Measurements from ENCODE around the gene CADPS2.
"Not testable (repeated sequence)": the region's sequence is repeated elsewhere in the genome, so short reads cannot be mapped to it uniquely, and the experiment has no call there.

Gene CADPS2

DNA sequence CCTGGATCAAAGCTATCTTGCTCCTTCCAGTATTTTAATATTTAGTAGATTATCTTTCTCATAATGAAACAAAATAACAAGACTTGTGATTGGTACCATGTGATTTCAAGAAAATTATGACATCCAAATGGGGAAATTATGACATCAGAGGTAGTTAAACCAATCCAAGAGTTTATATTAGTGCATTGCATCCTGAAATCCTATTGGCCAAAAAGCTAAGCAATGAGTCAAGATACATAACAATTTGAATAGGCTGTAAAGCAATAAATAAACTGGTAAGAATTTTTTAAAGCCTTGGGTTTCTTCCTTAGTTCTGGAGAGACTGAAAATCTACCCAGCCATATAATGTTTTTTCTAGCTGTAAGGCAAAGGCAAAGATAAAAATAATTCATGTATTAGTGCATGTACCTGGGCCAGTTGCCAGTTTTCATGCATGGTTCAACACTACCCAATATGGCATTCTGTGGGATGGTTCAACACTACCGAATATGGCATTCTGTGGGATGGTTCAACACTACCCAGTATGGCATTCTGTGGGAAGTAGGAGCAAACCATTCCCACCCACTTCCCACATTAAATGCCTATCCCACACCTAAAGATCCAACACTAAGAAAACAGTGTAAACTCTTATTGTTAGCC, 183.3 kb downstream of the CADPS2 start, which contains the start of gene RNF148:
RNF148 (minus strand) TSS at position 51 of the 639 bp plus-strand sequence. CDS start 172 bp downstream, outside the sequence.
- DNase-seq: no peak

DNA sequence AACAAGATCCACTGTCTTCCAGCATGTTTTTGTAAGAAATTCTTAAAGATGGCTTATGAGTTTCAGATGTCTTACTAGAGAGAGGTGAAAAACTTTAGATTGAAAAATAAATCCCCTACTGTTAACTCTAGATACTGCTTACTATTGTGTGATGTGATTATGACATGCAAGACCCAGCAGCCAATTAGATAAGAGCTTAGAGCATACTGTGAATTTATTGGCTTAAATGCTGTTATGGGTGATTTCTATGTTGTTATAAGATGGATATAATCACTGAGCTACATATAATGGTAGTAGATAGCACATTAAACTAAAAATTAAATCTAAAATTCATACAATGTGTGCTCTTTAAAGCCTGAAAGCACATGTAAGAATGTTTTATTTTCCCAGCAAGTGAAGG, 187.2 kb downstream of the CADPS2 start, which contains the start of gene RNF133:
RNF133 (minus strand) TSS at position 101 of the 400 bp plus-strand sequence. CDS start 199 bp downstream, outside the sequence.
- DNase-seq: no peak

DNA sequence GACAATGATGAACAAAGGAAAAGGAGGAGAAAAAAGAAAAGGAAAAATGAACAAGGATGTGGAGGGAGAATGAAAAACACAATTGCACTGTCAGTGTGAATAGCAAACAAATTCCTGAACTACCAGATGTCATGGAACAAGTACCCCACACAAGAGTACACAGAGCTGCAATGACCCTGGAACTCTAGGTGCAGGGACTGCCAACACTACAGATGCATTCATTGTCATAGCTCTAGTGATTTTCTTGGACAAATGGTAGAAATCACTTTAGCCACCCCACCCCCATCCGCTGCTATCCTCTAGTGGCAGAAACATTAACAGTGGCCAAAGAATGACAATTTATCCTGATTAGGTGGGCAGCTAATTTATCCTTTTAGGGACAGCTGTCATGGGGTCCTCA, 190.4 kb downstream of the CADPS2 start:
- DNase-seq: no peak

DNA sequence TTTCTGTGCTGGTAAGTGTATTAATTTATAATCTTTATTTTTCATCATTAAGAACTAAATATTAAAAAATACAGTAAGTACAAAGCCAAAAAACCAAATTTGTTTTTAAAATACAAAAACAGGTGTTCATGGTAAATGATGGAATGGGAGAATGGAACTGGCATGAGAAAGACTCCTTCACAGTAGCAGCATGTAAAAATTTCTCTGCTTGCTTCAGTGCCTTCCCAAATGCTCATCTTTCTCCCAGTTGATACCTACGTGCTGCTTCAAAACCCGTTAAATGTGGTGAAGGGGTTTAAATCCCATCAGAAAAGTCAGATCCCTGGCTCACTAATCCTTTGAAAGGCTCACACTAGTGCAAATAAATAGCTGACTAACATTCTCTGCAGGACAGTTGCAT, 191.6 kb downstream of the CADPS2 start:
- DNase-seq: no peak

DNA sequence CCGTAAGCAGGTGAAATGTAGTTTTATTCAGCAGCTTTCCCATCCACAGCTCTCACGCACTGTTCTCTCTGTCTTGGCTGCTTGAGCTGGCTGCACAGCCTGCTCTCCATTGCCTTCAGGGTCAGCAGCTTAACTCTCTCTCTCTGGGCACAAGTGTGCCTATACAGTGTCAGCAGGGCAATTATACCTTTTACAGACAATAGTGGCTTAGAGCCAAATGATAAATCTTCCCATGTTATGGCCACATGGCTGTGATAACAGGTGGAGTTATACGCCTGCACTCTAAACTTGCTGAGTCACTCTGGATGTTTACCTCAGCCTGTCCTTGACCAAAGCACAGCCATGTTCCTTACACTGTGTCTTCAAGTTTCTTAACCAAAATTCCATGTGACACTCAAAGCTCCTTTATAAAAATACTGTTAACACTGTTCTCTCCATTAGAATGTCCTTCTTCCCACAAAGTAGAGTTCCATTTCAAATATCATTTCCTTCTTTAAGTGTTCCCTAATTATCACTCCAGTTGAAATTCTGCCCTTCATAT, 193.4 kb downstream of the CADPS2 start:
- no peak for DNase-seq

DNA sequence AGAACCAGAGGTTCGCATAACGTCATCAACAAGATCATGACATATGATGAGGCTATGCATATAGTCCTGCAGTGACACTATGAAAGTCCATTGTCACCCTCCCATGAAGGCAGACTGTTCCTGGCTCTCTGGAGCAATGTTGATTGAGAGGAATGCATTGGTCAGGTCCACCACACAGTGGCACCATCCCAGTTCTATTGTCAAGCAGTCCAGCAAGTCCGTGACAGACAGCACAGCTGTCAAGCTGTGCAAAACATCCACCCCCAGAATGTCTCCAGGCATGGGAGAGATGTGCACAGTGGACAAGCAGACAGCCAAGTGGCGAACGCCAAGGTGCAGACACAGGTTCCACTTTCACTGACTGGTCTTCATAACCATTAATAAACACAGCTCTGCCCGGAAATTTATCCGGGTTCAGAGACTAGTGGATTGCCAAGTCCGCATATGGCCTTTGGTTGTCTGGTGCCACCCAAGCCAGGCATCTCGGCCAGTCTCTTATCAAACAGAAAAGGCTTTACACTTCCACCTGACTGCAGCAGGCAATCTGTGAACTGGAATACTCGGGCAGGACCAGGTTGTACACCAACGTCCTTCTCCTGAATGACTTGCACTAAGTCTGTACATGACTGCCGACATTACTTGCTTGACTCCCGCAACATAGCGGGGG, 194.6 kb downstream of the CADPS2 start:
- no peak for DNase-seq

DNA sequence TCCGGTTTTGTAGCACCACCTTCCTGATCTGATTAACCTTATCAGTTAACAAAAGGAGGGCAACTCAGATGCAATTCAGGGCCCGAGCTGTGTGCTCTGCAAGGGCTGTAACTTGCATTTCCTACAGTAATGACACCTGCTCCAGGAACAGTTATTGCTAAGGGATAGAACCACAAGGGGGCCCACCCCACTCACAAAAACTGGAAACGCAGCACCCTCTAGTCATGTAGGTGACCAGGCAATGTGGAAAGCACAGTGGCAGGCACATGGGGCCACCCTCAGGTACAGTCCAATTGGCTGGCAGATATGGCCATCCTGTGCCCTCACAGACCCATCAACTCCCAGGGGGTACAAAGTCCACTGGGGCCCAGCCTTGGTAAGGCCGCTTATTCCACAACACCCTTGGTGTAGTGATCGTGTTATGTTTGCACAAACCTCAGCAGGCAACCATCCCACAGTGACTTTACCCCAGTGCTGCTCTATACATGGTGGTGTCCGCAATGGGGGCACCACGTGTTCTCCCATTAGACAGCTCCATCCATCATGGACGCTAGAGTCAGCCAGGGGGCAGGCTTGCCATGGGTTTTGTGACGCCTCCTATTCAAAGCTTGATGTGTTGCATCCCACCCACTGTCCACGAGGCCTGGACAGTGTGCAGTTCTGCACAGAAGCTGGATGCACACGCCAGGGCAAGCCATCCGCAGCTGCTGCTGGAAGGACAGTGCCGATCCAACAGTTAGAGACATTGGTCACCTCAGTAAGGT, 196.7 kb downstream of the CADPS2 start:
- DNase-seq: no peak

DNA sequence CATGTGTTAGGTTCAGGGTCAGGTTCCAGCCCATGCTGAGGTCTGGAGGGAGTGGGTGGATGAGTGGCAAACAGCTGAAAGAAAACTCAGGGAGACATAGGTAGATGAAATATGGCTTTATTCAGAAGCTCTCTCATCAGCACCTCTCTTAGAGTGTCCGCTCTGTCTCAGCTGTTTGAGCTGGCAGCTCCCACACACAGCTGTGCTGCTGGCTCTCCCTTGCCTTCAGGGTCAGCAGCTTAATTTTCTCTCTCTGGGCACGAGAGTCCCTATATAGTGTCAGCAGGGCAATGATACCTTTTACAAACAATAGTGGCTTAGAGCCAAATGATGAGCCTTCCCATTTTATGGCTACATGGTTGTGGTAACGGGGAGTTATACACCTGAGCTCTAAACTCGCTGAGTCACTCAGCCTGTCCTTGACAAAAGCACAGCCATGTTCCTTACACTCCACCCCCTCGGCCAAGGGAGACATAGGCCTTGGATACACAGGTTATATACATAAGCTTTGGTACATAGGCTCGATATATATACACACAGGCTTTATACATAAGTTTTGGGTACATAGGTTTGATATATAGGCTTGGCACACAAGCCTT, 197.8 kb downstream of the CADPS2 start:
- DNase-seq: no peak

DNA sequence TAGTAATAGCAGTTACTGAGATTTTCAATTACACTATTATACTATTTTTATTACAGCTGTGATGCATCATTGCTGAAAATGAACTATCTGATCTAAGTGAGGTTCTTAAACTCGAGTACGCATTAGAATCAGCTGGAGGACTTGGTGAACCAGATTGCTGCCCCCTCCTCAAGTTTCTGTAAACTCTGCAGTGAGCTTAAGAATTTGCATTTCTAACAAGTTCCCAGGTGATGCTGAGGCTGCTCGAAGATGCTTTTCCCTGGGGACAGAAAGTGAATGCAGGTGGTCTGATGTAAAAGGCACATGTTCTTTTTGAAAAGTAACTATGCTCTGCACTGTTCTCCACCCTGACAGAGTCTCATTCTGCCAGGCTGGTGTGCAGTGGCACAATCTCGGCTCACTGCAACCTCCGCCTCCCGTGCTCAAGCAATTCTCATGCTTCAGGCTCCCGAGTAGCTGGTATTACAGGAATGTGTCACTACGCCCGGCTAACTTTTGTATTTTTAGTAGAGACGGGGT, 199.8 kb downstream of the CADPS2 start:
- DNase-seq: no peak

DNA sequence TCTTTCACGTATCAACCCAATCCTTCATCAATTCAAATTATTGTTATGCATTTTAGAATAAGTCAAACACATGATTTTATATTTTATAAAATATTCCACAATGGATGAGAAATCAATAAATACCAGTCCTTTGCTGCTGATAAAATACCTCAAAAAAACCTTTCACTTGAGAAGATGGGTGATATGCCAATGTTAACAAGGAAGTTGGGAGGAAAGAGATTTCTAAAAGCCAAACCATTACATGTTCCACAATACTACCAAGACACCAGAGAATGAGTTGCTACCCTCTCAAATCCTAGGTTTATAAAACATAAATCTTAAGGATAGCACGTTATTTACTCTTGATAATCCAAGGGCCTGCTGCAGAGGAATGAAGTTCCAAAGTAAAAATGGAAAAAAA, 201.8 kb downstream of the CADPS2 start:
- no peak for DNase-seq

DNA sequence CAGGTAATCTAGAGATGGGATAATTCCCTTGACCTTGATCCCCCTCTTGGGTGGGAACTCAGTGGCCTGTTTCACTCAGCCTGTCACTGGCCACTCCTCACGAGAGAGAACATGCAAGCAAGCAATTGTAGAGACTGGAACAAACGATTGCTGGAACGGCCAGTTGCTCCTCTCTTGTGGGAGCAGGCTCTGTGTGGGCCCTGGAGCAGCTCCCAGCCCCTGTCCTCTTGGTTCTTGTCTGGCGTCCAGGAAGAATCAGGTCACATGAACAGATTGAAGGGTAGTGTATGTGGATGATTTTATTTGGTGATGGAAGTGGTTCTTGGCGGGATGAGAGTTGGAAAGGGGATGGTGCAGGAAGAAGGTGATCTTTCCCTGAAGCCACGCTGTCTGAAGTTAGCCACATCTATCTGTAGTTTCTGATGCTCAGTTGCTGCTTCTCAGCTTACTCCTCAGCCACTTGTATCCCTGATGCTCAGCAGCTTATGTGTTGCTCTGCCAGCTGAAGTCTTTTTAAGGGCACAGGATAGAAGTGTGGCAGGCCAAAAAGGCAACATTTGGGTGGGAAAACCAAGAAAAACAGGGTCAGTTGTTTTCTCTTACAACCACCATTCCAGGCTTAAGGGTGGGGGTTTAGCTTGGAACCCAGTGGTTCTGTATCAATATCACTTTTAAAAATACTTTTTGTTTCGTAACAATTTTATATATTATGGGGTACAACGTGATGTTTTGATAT, 203.3 kb downstream of the CADPS2 start:
- no peak for DNase-seq

DNA sequence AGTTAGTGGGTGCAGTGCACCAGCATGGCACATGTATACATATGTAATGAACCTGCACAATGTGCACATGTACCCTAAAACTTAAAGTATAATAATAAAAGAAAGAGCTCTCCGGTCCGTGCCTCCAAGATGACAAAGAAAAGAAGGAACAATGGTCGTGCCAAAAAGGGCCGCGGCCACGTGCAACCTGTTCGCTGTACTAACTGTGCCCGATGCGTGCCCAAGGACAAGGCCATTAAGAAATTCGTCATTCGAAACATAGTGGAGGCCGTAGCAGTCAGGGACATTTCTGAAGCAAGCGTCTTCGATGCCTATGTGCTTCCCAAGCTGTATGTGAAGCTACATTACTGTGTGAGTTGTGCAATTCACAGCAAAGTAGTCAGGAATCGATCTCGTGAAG, 205.1 kb downstream of the CADPS2 start:
- not testable (repeated sequence) for DNase-seq

DNA sequence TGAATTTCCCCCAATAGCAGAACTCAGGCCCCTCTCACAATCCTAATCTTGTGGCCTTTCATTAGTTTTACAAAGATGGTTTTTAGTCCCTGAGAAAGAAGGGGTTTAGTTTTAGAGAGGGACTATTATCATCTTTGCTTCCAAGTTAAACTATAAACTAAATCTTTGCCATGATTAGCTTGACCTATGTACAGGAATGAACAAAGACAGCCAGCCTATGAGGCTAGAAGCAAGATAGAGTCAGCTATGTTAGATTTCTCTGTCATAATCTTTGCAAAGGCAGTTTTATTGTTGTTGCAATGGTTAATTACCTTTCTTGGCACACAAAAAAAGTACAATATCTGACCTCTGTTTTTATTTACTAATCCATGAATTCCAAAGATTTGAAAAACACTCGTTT, 206.4 kb downstream of the CADPS2 start:
- DNase-seq: no peak

DNA sequence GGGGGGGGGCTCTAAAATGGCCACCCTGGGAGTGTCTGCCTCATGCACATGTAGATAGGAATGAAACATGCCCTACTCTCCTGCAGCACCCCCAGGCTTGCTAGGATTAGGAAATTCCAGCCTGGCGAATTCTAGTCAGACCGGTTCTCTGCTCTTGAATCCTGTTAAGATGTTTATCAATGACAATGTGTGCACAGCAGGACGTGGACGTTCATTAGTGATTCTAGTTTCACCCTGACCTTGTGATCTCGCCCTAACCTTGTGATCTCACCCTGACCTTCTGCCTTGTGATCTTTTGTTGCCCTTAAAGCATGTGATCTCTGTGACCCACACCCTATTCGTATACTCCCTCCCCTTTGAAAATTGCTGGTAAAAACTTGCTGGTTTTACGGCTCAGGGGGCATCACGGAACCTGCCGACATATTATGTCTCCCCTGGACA, 207.0 kb downstream of the CADPS2 start:
- not testable (repeated sequence) for DNase-seq

DNA sequence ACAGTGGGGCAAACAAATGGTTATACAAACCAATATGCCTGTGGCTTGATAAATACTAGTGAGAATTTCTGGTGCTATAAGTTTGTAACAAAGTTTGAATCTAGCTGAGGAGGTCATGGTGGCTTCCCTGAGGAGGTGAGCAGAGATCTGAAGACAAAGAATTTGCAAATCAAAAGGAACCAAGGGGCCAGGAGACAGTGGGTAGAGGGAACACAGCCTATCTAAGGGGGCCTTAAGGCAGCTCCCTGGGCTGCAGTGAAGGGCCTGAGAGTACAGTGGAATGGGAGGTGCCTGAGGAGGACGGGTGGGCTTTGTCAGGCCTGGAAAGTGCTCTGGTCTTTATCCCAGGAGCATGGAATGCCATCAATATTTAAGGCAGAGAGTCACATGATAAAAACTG, 209.1 kb downstream of the CADPS2 start:
- no peak for DNase-seq

DNA sequence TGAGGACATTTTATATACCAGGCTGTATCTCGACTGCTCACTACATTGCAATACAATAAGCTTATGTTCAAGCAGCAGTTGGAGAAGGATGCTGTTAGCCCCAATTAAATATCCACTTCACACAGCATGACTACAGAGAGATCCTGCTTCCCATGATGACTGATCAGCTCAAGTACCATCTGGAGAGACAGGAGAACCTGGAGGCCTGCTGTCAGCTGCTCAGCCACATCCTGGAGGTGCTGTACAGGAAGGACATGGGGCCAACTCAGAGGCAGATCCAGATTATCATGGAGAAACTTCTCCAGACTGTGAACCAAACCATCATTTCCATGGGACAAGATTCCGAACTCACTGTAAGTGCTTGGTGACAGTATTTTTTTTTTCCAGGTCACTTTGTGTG, 209.8 kb downstream of the CADPS2 start:
- DNase-seq: no peak

DNA sequence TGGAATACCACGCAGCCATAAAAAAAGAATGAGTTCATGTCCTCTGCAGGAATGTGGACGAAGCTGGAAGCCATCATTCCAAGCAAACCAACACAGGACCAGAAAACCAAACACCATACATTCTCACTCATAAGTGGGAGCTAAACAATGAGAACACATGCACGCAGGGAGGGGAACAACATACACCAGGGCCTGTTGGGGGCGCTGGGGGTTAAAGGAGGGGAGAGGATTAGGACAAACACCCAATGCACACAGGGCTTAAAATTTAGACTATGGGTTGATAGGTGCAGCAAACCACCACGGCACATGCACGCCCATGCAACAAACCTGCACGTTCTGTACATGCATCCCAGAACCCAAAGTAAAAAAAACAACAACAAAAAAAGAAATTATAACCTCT, 210.6 kb downstream of the CADPS2 start:
- no peak for DNase-seq

DNA sequence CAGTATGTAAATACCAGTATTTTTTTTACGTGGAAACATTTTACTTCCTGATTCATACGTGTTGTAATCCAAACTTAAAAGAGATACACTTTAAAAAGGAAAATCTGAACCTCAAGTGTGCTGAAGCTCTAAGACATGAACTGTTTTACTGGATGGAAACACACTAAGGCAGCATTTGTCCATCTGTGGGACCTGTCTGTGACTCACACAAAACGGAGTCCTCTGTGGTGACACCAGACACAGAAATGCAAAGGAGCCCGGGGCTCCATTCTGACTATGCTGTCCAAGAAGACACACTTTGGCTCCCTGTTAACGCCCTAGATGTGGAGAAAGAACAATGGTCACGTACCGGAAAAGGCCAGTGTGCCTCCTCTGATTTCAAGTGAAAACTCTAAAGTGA, 211.2 kb downstream of the CADPS2 start:
- no peak for DNase-seq

DNA sequence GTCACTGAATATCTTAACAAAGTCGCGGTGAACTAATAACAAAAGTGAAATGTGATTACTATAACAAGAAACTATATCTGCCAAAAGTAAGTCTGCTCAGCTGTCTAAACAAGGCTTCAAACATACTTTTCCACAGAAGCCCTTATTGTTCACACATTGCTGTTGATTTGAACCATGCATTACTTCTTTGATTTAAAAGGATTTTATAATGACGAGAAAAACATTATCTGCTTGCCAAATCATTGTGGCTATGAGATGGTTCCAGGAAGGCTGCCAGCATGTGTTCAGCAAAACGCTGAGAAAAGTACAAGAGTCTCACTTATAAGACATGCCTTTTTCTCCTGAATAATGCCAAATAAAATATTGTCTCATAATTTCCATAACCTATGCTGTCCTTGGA, 211.8 kb downstream of the CADPS2 start:
- DNase-seq: no peak

DNA sequence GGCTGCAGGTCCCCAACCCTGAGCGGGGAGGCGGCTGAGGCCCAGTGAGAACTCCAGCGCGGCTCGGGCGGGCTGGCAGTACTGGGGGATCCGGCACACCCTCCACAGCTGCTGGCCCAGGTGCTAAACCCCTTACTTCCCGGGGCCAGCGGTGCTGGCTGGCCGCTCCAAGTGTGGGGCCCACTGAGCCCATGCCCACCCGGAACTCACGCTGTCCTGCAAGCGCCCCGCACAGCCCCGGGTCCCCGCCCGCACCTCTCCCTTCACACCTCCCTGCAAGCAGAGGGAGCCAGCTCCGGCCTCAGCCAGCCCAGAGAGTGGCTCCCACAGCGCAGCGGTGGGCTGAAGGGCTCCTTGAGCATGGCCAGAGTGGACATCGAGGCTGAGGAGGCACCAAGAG, 212.3 kb downstream of the CADPS2 start:
- no peak for DNase-seq

DNA sequence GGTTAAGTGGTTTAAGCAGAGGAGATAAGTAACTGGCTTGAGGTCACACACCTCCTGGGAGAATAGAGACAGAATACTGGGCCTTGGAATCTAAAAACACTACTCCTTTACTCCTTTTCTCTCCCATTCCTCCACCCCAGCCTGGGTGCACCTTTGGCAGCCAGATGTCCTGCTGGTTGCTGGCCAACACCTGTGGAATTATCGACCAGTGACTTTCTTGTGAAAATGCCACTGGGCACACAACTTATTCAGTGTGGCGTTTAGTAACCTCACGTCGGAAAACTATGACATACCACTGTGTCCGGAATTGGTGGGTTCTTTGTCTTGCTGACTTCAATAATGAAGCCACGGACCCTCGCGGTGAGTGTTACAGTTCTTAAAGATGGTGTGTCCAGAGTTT, 213.7 kb downstream of the CADPS2 start:
- DNase-seq: no peak

DNA sequence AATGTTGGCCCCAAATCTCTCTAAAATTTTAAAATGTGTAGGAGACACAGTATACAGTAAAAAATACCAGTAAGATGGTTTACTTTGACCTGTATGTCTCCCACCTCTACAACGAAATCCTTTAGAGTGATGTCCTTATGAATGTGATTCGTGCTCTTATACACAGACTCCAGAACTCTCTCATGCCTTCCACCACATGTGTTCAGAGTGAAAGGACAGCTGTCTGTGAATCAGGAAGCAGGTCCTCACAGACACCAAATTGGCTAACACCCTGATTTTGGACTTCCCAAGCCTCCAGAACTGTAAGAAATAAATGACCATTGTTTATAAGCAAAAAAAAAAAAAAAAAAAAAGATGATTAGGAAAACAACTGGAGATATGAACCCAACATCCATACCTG, 222.5 kb downstream of the CADPS2 start:
- DNase-seq: no peak

All from Kasumi-1 (cell line).